Measurements from ENCODE around the gene ITGB2. TPM values are rescaled to one million over a fixed set of nuclear protein-coding genes. Genes with fewer than 3 reads are reported as not detected.

Gene ITGB2
- polyA plus RNA-seq, 1 of the 3 experiments (the other 2 are of a cell fraction) = 0.77 TPM

DNA sequence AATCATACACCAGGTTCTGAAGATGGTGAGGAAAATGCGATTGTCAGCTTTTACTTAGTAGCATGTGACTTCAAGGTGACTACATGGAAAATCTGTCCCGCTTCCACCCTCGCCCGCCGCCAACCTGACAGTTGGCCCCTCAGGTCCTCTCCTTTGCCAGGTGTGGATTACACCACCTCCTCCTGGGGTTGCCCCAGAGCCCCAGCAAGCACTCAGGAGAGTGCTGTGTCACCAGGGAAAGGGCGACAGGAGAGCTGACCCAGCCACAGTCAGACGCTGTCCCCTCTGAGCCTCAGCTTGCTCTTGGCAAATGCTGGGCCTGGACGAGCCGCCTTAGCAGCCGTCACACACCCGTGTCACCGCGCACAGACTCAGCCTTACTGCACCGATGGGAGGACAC, 65.1 kb downstream of the ITGB2 start:
- TF ChIP-seq GABPA (IDR thresholded peaks at IDR 0.05; ENCODE audit: low read depth) (no peak), POLR2AphosphoS5 (IDR thresholded peaks at IDR 0.05; ENCODE audit: low read depth, low read length) (no peak), REST (IDR thresholded peaks at IDR 0.05; ENCODE audit: low read depth, low read length) (no peak), RFX5 (IDR thresholded peaks at IDR 0.05; ENCODE audit: low read length) (no peak), SMC3 (IDR thresholded peaks at IDR 0.05; ENCODE audit: low read depth, low read length) (no peak), RXRA (IDR thresholded peaks at IDR 0.05; ENCODE audit: borderline replicate concordance, low read depth) (no peak), IRF3 (IDR thresholded peaks at IDR 0.05; ENCODE audit: low read depth, low read length) (no peak)
- TF ChIP-seq, protein P1, sequence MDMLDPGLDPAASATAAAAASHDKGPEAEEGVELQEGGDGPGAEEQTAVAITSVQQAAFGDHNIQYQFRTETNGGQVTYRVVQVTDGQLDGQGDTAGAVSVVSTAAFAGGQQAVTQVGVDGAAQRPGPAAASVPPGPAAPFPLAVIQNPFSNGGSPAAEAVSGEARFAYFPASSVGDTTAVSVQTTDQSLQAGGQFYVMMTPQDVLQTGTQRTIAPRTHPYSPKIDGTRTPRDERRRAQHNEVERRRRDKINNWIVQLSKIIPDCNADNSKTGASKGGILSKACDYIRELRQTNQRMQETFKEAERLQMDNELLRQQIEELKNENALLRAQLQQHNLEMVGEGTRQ (IDR thresholded peaks at IDR 0.05; ENCODE audit: borderline replicate concordance, low read depth, low read length) = no peak
- DNase-seq = no peak
- ChIA-PET POLR2A (no interaction called here), CTCF (no interaction called here)
- Histone ChIP-seq H3K4me3 (ENCODE audit: low read depth in 2 of 2, low read length in 1 of 2) (no peak overlapping the region), H3F3A (replicated peaks; ENCODE audit: insufficient read depth) (no peaks in the 10 kb centered on the region), H3K79me2 (ENCODE audit: insufficient read depth) (peaks cover 95% of the 10 kb centered on the region), H4K20me1 (ENCODE audit: insufficient read depth) (peaks cover 98% of the 10 kb centered on the region), H3K4me2 (no peak overlapping the region), H3K9me3 (no peaks in the 10 kb centered on the region), H3K27me3 (ENCODE audit: insufficient read depth) (no peaks in the 10 kb centered on the region), H3K9ac (no peak overlapping the region), H3K4me1 (ENCODE audit: control insufficient read depth in 1 of 2, insufficient read depth in 2 of 2, low read depth in 1 of 2, low read length in 1 of 2) (no peaks in the 10 kb centered on the region), H3K27ac (ENCODE audit: low read depth in 2 of 2, low read length in 1 of 2) (no peak overlapping the region), H2AFZ (ENCODE audit: low read depth) (no peak overlapping the region), H3K9me2 (no peaks in the 10 kb centered on the region), H3K36me3 (replicated peaks in 1 of 2; ENCODE audit: control insufficient read depth in 1 of 2, insufficient read depth in 2 of 2, low read length in 1 of 2) (peaks cover 49 to 80% of the 10 kb centered on the region in 2 experiments)
- WGBS (ENCODE audit: low lambda C conversion rate) = 95% methylated on average over 14 of the region's 14 CpGs

GRCh38 chr21:44854664-44855446, 65.8 kb downstream of the ITGB2 start:
- Histone ChIP-seq H2AFZ (ENCODE audit: low read depth) (no peak overlapping the region), H3K4me1 (ENCODE audit: control insufficient read depth in 1 of 2, insufficient read depth in 2 of 2, low read depth in 1 of 2, low read length in 1 of 2) (no peaks in the 10 kb centered on the region), H4K20me1 (ENCODE audit: insufficient read depth) (peaks cover 90% of the 10 kb centered on the region), H3K27ac (ENCODE audit: low read depth in 2 of 2, low read length in 1 of 2) (no peak overlapping the region), H3K27me3 (ENCODE audit: insufficient read depth) (no peaks in the 10 kb centered on the region), H3K4me3 (ENCODE audit: low read depth in 2 of 2, low read length in 1 of 2) (no peak overlapping the region), H3K9me2 (no peaks in the 10 kb centered on the region), H3K4me2 (no peak overlapping the region), H3F3A (replicated peaks; ENCODE audit: insufficient read depth) (no peaks in the 10 kb centered on the region), H3K36me3 (replicated peaks in 1 of 2; ENCODE audit: control insufficient read depth in 1 of 2, insufficient read depth in 2 of 2, low read length in 1 of 2) (peaks cover 48 to 84% of the 10 kb centered on the region in 2 experiments), H3K9me3 (no peaks in the 10 kb centered on the region), H3K79me2 (ENCODE audit: insufficient read depth) (peaks cover 88% of the 10 kb centered on the region), H3K9ac (no peak overlapping the region)
- 95% methylated on average over 31 of the region's 31 CpGs for WGBS (ENCODE audit: low lambda C conversion rate)
- POLR2A ChIA-PET = no interaction called here
- CTCF ChIA-PET = no interaction called here
- DNase-seq = no peak
- TF ChIP-seq GATA2 (CRISPR knock-in tag; IDR thresholded peaks at IDR 0.05) (no peak), TEAD4 (IDR thresholded peaks at IDR 0.05; ENCODE audit: borderline replicate concordance, insufficient read depth) (no peak), NRF1 (IDR thresholded peaks at IDR 0.05; ENCODE audit: low read depth, low read length) (no peak), MAX (IDR thresholded peaks at IDR 0.05; ENCODE audit: low read depth) (no peak), POLR2AphosphoS5 (IDR thresholded peaks at IDR 0.05; ENCODE audit: low read depth, low read length) (no peak), IRF3 (IDR thresholded peaks at IDR 0.05; ENCODE audit: low read depth, low read length) (no peak), FOSL2 (IDR thresholded peaks at IDR 0.05; ENCODE audit: borderline replicate concordance, low read depth) (no peak), CTCF (IDR thresholded peaks at IDR 0.05) (no peak)
- TF ChIP-seq, protein P2, sequence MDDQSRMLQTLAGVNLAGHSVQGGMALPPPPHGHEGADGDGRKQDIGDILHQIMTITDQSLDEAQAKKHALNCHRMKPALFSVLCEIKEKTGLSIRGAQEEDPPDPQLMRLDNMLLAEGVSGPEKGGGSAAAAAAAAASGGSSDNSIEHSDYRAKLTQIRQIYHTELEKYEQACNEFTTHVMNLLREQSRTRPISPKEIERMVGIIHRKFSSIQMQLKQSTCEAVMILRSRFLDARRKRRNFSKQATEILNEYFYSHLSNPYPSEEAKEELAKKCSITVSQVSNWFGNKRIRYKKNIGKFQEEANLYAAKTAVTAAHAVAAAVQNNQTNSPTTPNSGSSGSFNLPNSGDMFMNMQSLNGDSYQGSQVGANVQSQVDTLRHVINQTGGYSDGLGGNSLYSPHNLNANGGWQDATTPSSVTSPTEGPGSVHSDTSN (IDR thresholded peaks at IDR 0.05) = no peak
